GM12891 (cell line): ENCODE data around the gene BEST2.

Source experiments
- POLR2A ChIP-seq: IDR thresholded peaks from 2 replicates; pipeline ENCODE4 v1.6.1; 2011; ENCODE audit warnings: low read depth, low read length, control low read depth
- POLR2AphosphoS5 ChIP-seq: IDR thresholded peaks from 2 replicates; pipeline ENCODE4 v1.6.1; 2011; ENCODE audit warnings: low read depth, low read length, control low read depth

DNA sequence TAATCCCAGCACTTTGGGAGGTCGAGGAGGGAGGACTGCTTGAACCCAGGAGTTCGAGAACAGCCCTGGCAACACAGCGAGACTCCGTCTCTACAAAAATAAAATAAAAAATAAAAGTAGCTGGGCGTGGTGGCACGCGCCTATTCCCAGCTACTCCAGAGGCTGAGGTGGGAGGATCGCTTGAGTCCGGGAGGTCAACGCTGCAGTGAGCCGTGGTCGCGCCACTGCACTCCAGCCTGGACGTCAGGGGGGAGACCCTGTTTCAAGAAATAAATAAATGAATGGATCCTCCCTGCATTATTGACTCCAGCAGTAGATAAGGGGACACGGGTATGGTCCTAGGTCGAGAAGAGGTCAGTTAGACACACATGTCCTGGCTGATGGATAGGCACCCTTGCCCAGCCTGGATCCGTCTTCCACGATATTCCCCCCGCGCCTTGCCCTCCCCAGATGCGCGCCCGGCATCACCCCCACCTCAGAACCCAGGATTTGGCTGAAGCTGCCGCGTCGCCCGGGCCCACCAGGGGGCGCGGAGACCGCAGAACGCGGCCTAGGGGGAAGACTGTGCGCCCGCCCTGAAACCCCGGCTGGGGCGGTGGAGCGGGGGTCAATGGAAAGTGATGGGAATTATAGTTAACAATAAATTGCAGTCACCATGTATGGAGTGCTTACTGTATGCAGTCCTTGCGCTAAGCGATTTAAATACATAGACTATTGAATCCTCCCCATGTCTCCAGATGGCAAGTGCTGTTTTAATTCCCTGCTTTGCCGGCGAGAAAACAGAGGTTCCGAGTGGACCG, 25.8 kb downstream of the BEST2 start:
- TF ChIP-seq POLR2A (no peak), POLR2AphosphoS5 (no peak)
